Coronary artery (tissue), 2 donors: ENCODE data around the gene PIBF1.
A peak's percentile ranks its signal among the peaks of the same experiment; 100 is the strongest.

Experiments used
- DNase-seq: peaks from one replicate; pipeline ENCODE4 v3.0.0-alpha.2; 2017; ENCODE audit warnings: low spot score
- H3K27ac ChIP-seq, 2 donors: fragments of 200-600 bp; sonication (generic); one replicate each; pipeline ENCODE4 v1.5.1; 2016 to 2019
- H3K4me3 ChIP-seq: fragments of 200-600 bp; sonication (generic); 2 replicates; pipeline ENCODE4 v1.5.1; 2016; ENCODE audit warnings: mild to moderate bottlenecking, moderate library complexity
- TF ChIP-seq, protein P1 (sequence below): fragments of 200-600 bp; sonication (generic); IDR thresholded peaks from one replicate; pipeline ENCODE4 v1.5.1; 2019; ENCODE audit warnings: antibody characterized with exemption

PIBF1 gene

DNA sequence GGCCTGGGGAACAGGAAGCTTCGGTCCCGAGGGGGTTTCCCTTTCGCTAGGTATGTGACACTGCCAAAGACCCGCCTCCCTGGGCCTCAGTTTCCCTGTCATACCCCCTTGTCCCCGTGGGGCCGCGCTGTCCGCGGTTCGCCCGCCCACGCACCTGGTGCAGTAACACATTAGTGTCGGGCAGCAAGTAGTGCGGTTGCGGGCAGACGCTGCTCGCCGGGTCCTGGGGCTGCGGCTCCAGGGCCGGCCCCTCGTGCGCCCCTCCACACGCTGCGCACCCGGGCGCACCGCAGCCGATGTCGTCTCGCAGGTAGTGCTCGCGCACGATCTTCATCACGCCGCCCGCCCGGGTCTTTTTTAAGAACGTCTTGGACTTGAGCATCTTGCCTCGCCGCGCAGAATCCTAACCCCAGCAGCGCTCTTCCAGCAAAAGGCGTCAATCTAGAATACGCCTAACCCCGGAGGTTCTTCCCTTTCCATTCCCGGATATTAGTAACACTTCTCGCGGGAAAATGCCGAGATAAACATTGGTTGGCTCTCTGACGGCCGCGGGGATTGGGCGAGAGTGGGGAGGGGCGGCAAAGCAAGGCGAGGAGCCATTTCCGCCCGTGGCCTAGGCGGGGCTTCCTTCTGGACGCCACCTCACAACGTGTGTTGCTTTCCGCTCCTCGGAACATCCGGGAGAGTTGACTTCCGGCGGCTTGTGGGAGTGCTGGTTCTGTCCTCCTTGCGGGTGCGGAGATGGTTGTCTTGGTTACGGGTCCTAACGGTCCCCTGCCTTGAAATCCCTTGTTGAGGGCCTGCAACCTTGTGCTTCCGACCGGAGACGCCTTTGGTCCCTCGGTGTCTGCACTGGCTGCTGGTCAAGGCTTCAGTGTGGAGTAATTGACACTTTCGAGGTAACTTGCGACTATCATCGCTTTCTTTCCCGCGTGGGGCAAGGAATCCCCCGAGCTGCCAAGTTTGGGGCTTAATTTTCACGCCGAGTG lies at the start of gene PIBF1, which contains the start of gene DIS3:
PIBF1 (plus strand) TSS at position 683 of the 989 bp plus-strand sequence. CDS start 1,337 bp downstream, outside the sequence.
DIS3 (minus strand) TSS at position 450 of the 989 bp plus-strand sequence; CDS start at position 382, 68 bp downstream.
- Histone ChIP-seq H3K27ac (peak within 1 kb of the TSS; percentile 82 to 94), H3K4me3 (peak within 1 kb of the TSS; percentile 99)
- TF ChIP-seq, protein P1, sequence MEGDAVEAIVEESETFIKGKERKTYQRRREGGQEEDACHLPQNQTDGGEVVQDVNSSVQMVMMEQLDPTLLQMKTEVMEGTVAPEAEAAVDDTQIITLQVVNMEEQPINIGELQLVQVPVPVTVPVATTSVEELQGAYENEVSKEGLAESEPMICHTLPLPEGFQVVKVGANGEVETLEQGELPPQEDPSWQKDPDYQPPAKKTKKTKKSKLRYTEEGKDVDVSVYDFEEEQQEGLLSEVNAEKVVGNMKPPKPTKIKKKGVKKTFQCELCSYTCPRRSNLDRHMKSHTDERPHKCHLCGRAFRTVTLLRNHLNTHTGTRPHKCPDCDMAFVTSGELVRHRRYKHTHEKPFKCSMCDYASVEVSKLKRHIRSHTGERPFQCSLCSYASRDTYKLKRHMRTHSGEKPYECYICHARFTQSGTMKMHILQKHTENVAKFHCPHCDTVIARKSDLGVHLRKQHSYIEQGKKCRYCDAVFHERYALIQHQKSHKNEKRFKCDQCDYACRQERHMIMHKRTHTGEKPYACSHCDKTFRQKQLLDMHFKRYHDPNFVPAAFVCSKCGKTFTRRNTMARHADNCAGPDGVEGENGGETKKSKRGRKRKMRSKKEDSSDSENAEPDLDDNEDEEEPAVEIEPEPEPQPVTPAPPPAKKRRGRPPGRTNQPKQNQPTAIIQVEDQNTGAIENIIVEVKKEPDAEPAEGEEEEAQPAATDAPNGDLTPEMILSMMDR, result no peak
- peak; percentile 99 for DNase-seq

DNA sequence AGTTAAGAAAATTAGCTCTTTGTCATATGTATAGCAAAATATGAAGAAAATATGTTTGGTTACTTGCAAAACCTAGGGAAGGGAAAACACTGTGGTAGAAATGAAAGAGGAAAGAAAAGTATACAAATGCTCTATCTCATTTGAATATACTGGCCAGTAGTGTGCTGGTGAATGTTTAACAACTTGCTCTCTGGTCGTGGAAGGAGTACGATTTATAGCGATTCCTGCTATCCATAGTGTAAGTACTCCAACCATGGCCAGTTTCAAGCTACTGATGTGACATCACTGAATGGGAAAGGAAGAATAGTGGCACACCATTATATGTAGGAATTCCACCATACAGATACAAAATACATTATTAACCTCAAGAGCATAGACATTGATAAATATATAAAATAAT lies 44.9 kb upstream of the PIBF1 start:
- no peak for DNase-seq
- H3K4me3 ChIP-seq, result no peak overlapping the region
- TF ChIP-seq, protein P1, result no peak
- H3K27ac ChIP-seq, result no peak overlapping the region

- DNase-seq, result no peak
- Histone ChIP-seq H3K4me3 (no peak overlapping the region), H3K27ac (no peak overlapping the region)
- TF ChIP-seq, protein P1, result no peak
Observed at GRCh38 chr13:72740015-72740414, 41.9 kb upstream of the PIBF1 start.

GRCh38 chr13:72745260-72745659 lies 36.7 kb upstream of the PIBF1 start:
- TF ChIP-seq, protein P1, result no peak
- no peak for DNase-seq
- Histone ChIP-seq H3K4me3 (no peak overlapping the region), H3K27ac (no peak overlapping the region)

- no peak for DNase-seq
- no peak overlapping the region for H3K4me3 ChIP-seq
- H3K27ac ChIP-seq, result no peak overlapping the region
- TF ChIP-seq, protein P1, result no peak
Observed at GRCh38 chr13:72751220-72751619, 30.7 kb upstream of the PIBF1 start.

- no peak overlapping the region for H3K27ac ChIP-seq
- no peak overlapping the region for H3K4me3 ChIP-seq
- TF ChIP-seq, protein P1, result no peak
- no peak for DNase-seq
Observed at GRCh38 chr13:72754111-72754510, 27.8 kb upstream of the PIBF1 start.
